ENCODE measurements around the gene NCK2. TPM values are rescaled to one million over a fixed set of nuclear protein-coding genes. Genes with fewer than 3 reads are reported as not detected.

NCK2 gene
- total RNA-seq, 2 donors from 2014 or later = 36.6 to 42.8 TPM

GRCh38 chr2:105933906-105934305 is 189.2 kb downstream of the NCK2 start:
- peak in 2 of 3 donors; percentile 18 to 28 for TF ChIP-seq POLR2A (IDR thresholded peaks at IDR 0.05)
- TF ChIP-seq CTCF (IDR thresholded peaks at IDR 0.05) = no peak
- ATAC-seq (no peak), DNase-seq (peak in 3 of 4 donors; percentile 11 to 30 (median 24))
- intact Hi-C loops (cut with DNase I) = no loop called here
- Histone ChIP-seq H3K4me1 (peaks cover 11% of the 10 kb centered on the region), H3K27ac (peak overlapping the region in 3 of 4 donors; percentile 71 to 77 (median 77)), H3K27me3 (no peaks in the 10 kb centered on the region), H3K36me3 (replicated peaks in 1 of 2; ENCODE audit: insufficient read depth in 1 of 2, low read depth in 2 of 2) (no peaks in the 10 kb centered on the region), H3K9me3 (no peaks in the 10 kb centered on the region), H3K4me3 (no peak overlapping the region)
- WGBS, 2 donors = 76% methylated on average over 4 of the region's 4 CpGs

GRCh38 chr2:105934467-105934866 is 189.8 kb downstream of the NCK2 start:
- peaks cover 6% of the 10 kb centered on the region for H3K4me1 ChIP-seq
- DNase-seq = peak in 1 of 4 donors; percentile 11
- no peaks in the 10 kb centered on the region for H3K9me3 ChIP-seq
- H3K27me3 ChIP-seq = no peaks in the 10 kb centered on the region
- no peaks in the 10 kb centered on the region for H3K36me3 ChIP-seq (replicated peaks in 1 of 2; ENCODE audit: insufficient read depth in 1 of 2, low read depth in 2 of 2)
- no peak for TF ChIP-seq CTCF (IDR thresholded peaks at IDR 0.05)
- TF ChIP-seq POLR2A (IDR thresholded peaks at IDR 0.05) = no peak
- 9 to 16% methylated on average over 7 of the region's 7 CpGs for WGBS, 2 donors
- no peak overlapping the region for H3K4me3 ChIP-seq
- ATAC-seq = no peak
- intact Hi-C loops (cut with DNase I) = no loop called here
- H3K27ac ChIP-seq = peak overlapping the region; percentile 8 to 77 (median 74)

GRCh38 chr2:105935063-105935462 is 190.4 kb downstream of the NCK2 start:
- H3K27ac ChIP-seq = peak overlapping the region; percentile 58 to 77 (median 74)
- 59 to 63% methylated on average over 3 of the region's 3 CpGs for WGBS, 2 donors
- ATAC-seq (no peak), DNase-seq (no peak)
- no peaks in the 10 kb centered on the region for H3K27me3 ChIP-seq
- H3K4me1 ChIP-seq = peaks cover 4% of the 10 kb centered on the region
- H3K9me3 ChIP-seq = no peaks in the 10 kb centered on the region
- intact Hi-C loops (cut with DNase I) = no loop called here
- TF ChIP-seq CTCF (IDR thresholded peaks at IDR 0.05) (no peak), POLR2A (IDR thresholded peaks at IDR 0.05) (no peak)
- H3K36me3 ChIP-seq (replicated peaks in 1 of 2; ENCODE audit: insufficient read depth in 1 of 2, low read depth in 2 of 2) = no peaks in the 10 kb centered on the region
- no peak overlapping the region for H3K4me3 ChIP-seq

- DNase-seq (peak in 1 of 4 donors; percentile 21), ATAC-seq (peak; percentile 41)
- no peak for TF ChIP-seq CTCF (IDR thresholded peaks at IDR 0.05)
- no peak for TF ChIP-seq POLR2A (IDR thresholded peaks at IDR 0.05)
- H3K27me3 ChIP-seq = no peaks in the 10 kb centered on the region
- peak overlapping the region; percentile 58 to 77 (median 74) for H3K27ac ChIP-seq
- peaks cover 4% of the 10 kb centered on the region for H3K4me1 ChIP-seq
- H3K9me3 ChIP-seq = no peaks in the 10 kb centered on the region
- no peak overlapping the region for H3K4me3 ChIP-seq
- WGBS, 2 donors = 67 to 77% methylated on average over 6 of the region's 6 CpGs
- intact Hi-C loops (cut with DNase I) = no loop called here
- H3K36me3 ChIP-seq (replicated peaks in 1 of 2; ENCODE audit: insufficient read depth in 1 of 2, low read depth in 2 of 2) = no peaks in the 10 kb centered on the region
Measured at GRCh38 chr2:105936954-105937353, 192.2 kb downstream of the NCK2 start.

- H3K9me3 ChIP-seq = no peaks in the 10 kb centered on the region
- H3K27ac ChIP-seq = peak overlapping the region; percentile 58 to 77 (median 74)
- H3K4me1 ChIP-seq = peaks cover 4% of the 10 kb centered on the region
- no peaks in the 10 kb centered on the region for H3K36me3 ChIP-seq (replicated peaks in 1 of 2; ENCODE audit: insufficient read depth in 1 of 2, low read depth in 2 of 2)
- H3K4me3 ChIP-seq = no peak overlapping the region
- peak in 1 of 7 experiments; percentile 7 for TF ChIP-seq CTCF (IDR thresholded peaks at IDR 0.05)
- peak in 1 of 3 donors; percentile 46 for TF ChIP-seq POLR2A (IDR thresholded peaks at IDR 0.05)
- ATAC-seq = peak; percentile 82
- intact Hi-C loops (cut with DNase I) = no loop called here
- H3K27me3 ChIP-seq = no peaks in the 10 kb centered on the region
- DNase-seq = peak; percentile 38 to 69 (median 50)
- WGBS, 2 donors = 66 to 73% methylated on average over 6 of the region's 6 CpGs
Measured at GRCh38 chr2:105937498-105938097, 192.9 kb downstream of the NCK2 start.

Measured in body of pancreas (tissue), 4 donors.